GM21576 (cell line): Measurements from ENCODE around the gene FAM136A.
"Not testable (repeated sequence)": the region's sequence is repeated elsewhere in the genome, so short reads cannot be mapped to it uniquely, and the experiment has no call there.

Experiments used
- ATAC-seq: cut with Tn5 transposase; IDR thresholded peaks from one replicate; pipeline ENCODE4 v1.9.1; 2021; ENCODE audit warnings: mild to moderate bottlenecking, moderate library complexity; ENCODE audit not compliant: unreplicated experiment

Gene FAM136A

GRCh38 chr2:70301344-70302194, at the start of gene FAM136A:
Gene FAM136A (minus strand): TSS chr2:70302067. CDS start chr2:70302011, 56 bp downstream.
- peak; percentile 73 for ATAC-seq

GRCh38 chr2:70349921-70350685, 48.2 kb upstream of the FAM136A start:
- ATAC-seq, result no peak

- ATAC-seq, result no peak
Observed at GRCh38 chr2:70347831-70348230, 46.0 kb upstream of the FAM136A start.

- ATAC-seq, result no peak
Observed at GRCh38 chr2:70344195-70344594, 42.3 kb upstream of the FAM136A start.

GRCh38 chr2:70341477-70341765, 39.6 kb upstream of the FAM136A start:
- no peak for ATAC-seq

GRCh38 chr2:70340761-70341476, 39.1 kb upstream of the FAM136A start:
- no peak for ATAC-seq

- ATAC-seq, result no peak
Observed at GRCh38 chr2:70340075-70340474, 38.2 kb upstream of the FAM136A start.

GRCh38 chr2:70336552-70336951, 34.7 kb upstream of the FAM136A start:
- no peak for ATAC-seq

- ATAC-seq, result no peak
Observed at GRCh38 chr2:70331012-70331411, 29.1 kb upstream of the FAM136A start.

GRCh38 chr2:70330476-70330875, 28.6 kb upstream of the FAM136A start:
- ATAC-seq, result no peak

- ATAC-seq, result no peak
Observed at GRCh38 chr2:70328921-70329561, 27.2 kb upstream of the FAM136A start.

- ATAC-seq, result no peak
Observed at GRCh38 chr2:70325875-70326274, 24.0 kb upstream of the FAM136A start.

- no peak for ATAC-seq
Observed at GRCh38 chr2:70322518-70322917, 20.7 kb upstream of the FAM136A start.

- ATAC-seq, result no peak
Observed at GRCh38 chr2:70321370-70321769, 19.5 kb upstream of the FAM136A start.

GRCh38 chr2:70314640-70315039, 12.8 kb upstream of the FAM136A start:
- no peak for ATAC-seq

- ATAC-seq, result no peak
Observed at GRCh38 chr2:70312560-70312959, 10.7 kb upstream of the FAM136A start.

GRCh38 chr2:70310899-70311298, 9.0 kb upstream of the FAM136A start:
- no peak for ATAC-seq

- ATAC-seq, result no peak
Observed at GRCh38 chr2:70305531-70305930, 3.7 kb upstream of the FAM136A start.

GRCh38 chr2:70304498-70304897, 2.6 kb upstream of the FAM136A start:
- ATAC-seq, result no peak

- no peak for ATAC-seq
Observed at GRCh38 chr2:70303186-70303585, 1.3 kb upstream of the FAM136A start.

- ATAC-seq, result not testable (repeated sequence)
Observed at GRCh38 chr2:70302195-70302546, 304 bp upstream of the FAM136A start.
